ENCODE measurements around the gene FBXL13.

Gene FBXL13

DNA sequence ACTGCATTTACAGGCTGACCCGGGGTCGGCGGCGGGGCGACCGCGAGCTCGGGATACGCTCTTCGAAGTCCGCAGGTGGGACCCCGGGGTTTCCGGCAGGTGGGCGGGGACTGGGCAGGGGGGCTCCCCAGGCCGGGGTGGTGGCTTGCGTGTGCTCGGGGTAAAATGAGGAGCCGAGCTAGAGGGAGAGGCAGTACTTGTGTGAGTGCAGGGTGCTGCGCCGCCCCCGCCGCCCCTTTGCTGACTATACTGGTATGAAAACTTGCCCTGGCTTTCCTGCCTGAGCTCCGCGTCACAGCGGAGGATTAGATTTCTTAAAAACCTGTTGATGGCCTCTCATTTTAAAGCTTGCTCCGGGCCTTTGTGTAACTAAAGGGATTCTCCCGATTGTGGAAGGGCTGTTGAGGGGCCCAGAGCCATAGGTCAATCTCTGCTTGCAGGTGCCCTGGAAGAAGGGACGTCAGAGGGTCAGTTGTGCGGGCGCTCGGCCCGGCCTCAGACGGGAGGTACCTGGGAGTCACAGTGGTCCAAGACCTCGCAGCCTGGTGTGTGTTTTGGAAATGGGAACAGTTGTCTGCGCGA is 832 bp upstream of the FBXL13 start:
- H3K27ac ChIP-seq, result peak overlapping the region; percentile 96
- CTCF ChIA-PET, result interaction anchor here (0.7 kb wide), 1 partner anchor 158 kb away, joined by 3 read pairs; no protein-coding TSS in a partner anchor
- peak; percentile 49 for DNase-seq (ENCODE audit: low spot score)
- POLR2A ChIA-PET (ENCODE audit: low non-redundant PET), result interaction anchor here (0.6 kb wide), 1 partner anchor 166 kb away, joined by 4 read pairs; no protein-coding TSS in a partner anchor
- TF ChIP-seq, protein P1, sequence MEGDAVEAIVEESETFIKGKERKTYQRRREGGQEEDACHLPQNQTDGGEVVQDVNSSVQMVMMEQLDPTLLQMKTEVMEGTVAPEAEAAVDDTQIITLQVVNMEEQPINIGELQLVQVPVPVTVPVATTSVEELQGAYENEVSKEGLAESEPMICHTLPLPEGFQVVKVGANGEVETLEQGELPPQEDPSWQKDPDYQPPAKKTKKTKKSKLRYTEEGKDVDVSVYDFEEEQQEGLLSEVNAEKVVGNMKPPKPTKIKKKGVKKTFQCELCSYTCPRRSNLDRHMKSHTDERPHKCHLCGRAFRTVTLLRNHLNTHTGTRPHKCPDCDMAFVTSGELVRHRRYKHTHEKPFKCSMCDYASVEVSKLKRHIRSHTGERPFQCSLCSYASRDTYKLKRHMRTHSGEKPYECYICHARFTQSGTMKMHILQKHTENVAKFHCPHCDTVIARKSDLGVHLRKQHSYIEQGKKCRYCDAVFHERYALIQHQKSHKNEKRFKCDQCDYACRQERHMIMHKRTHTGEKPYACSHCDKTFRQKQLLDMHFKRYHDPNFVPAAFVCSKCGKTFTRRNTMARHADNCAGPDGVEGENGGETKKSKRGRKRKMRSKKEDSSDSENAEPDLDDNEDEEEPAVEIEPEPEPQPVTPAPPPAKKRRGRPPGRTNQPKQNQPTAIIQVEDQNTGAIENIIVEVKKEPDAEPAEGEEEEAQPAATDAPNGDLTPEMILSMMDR (conservative IDR thresholded peaks at IDR 0.05; ENCODE audit: low read depth), result no peak

DNA sequence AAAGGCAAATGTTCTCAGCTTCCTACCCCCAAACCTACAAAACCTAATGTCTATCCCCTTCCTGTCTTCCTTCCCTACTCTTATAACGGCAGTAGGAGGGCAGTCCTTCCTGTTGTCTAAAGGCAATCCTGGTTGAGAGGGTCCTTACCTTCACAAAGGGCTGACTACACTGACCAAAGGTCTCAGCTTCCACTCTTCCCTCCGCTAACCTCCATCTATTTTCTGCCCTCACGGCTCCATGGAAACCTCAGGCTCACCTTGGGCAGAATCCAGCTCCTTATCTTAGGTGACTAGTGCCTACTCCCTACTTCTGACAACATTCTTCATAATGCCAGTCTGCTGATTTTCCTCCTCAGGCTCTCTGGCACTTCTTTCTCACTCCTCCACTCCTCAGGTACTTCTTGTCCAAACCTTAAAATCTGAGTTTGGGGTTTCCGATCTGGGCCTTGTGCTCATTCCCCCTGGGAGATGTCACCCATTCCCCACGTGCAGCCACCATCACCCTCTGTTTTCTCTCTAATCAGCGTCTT is 542 bp downstream of the FBXL13 start:
- TF ChIP-seq, protein P1 (conservative IDR thresholded peaks at IDR 0.05; ENCODE audit: low read depth), result no peak
- ChIA-PET CTCF (interaction anchor here (0.5 to 1.3 kb wide), 2 partner anchors 12 to 94 kb away, joined by 3 read pairs; no protein-coding TSS in a partner anchor), POLR2A (ENCODE audit: low non-redundant PET) (interaction anchor here (0.5 kb wide), 1 partner anchor 74 kb away, joined by 4 read pairs; no protein-coding TSS in a partner anchor)
- DNase-seq (ENCODE audit: low spot score), result peak; percentile 8
- peak overlapping the region; percentile 96 for H3K27ac ChIP-seq

DNA sequence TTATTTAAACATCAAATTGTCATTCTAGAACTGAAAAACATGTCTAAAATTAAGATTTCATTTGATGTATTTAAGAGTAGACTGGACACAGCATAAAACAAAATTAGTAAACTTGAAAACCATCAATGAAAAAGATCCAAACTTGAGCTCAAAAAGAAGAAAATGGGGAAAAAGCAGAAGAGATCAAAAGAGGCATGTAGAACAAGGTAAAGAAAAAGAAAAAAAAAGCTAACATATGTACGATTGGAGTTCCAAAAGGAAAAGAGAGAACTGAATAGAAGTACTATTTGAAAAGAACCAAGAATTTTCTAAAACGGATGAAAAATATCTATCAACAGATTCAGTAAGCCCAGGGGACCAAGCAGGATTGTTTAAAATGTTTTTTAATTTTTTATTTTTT is 3.6 kb downstream of the FBXL13 start:
- no peak overlapping the region for H3K27ac ChIP-seq
- CTCF ChIA-PET, result interaction anchor here (1.9 kb wide), 1 partner anchor 9 kb away, joined by 11 read pairs; no protein-coding TSS in a partner anchor
- TF ChIP-seq, protein P1 (conservative IDR thresholded peaks at IDR 0.05; ENCODE audit: low read depth), result no peak
- no peak for DNase-seq (ENCODE audit: low spot score)
- POLR2A ChIA-PET (ENCODE audit: low non-redundant PET), result no interaction called here

DNA sequence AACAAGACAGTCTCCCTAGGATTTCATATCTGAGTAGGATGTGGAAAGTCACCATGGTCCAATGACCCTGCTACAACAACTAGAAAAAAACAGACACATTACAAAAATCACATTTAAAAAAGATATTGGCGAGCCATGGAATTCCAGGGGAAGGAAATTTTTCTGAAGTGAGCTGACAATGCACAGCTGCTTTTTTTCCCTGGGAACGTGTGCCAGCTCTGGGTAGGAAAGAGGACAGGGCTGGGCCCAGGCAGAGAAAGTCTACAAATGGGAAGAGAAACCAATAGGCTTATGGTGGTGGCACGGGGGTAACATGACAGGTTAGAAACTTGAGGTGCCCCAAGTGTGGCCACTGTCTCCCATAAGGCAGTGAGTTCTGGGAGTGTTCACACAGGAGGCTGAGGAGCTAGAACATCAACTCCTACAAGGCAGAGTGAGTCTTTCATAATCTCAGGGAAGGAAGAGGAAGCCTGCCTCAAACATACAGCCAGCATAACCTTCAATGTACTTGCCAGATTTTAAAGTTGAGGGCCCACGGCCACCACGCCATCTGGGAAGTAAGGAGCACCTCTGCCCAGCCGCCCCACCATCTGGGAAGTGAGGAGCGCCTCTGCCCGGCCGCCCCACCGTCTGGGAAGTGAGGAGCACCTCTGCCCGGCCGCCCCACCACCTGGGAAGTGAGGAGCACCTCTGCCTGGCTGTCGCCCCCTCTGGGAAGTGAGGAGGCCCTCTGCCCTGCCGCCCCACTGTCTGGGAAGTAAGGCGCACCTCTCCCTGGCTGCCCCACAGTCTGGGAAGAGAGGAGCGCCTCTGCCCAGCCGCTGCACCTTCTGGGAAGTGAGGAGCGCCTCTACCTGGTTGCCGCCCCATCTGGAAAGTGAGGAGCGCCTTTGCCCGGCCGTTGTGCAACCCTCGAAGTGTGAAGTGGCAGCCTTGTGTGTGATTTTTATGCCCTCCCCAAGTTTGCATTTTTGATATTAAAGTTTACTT is 5.9 kb downstream of the FBXL13 start:
- DNase-seq (ENCODE audit: low spot score), result no peak
- TF ChIP-seq, protein P1 (conservative IDR thresholded peaks at IDR 0.05; ENCODE audit: low read depth), result no peak
- ChIA-PET CTCF (no interaction called here), POLR2A (ENCODE audit: low non-redundant PET) (no interaction called here)
- no peak overlapping the region for H3K27ac ChIP-seq

DNA sequence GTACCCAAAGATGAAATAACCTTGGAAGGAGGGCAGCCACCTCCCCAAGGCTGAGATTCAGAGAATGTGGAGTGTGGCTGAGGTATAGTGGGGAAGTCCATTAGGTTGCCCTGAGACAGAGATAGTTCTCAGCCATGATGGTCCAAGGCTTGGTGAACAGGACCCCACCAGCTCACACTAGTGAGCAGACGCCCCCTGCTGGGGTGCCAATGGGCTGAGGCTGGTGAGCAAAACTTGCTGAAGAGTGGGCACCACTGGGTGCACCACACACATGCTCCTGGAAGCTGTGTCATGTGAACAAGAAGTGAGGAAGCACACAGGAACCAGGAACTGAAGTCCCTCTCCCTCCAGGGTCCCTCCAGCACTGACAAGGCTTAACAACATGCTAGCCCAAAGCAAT is 8.9 kb downstream of the FBXL13 start:
- no peak overlapping the region for H3K27ac ChIP-seq
- TF ChIP-seq, protein P1 (conservative IDR thresholded peaks at IDR 0.05; ENCODE audit: low read depth), result peak; percentile 42
- POLR2A ChIA-PET (ENCODE audit: low non-redundant PET), result no interaction called here
- no peak for DNase-seq (ENCODE audit: low spot score)
- CTCF ChIA-PET, result no interaction called here

DNA sequence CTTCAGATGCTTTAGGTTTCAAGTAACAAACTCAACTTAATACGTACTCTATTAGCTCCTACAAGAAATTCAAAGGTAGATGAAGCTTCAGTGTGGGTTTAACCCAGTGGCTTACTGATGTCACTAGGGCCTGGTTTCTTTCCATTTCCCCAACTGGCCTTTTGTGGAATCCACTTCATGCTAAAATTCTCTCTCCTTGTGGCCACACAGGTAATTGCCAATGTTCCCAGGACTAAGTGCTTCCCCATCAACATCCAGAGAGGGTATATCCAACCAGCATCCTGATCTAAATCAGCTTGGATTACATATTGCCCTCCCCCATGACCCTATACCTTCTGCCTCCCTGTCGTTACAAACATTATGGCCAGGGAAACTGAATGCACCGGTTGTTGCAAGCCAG is 10.7 kb downstream of the FBXL13 start:
- POLR2A ChIA-PET (ENCODE audit: low non-redundant PET), result no interaction called here
- no peak overlapping the region for H3K27ac ChIP-seq
- no peak for DNase-seq (ENCODE audit: low spot score)
- CTCF ChIA-PET, result no interaction called here
- TF ChIP-seq, protein P1 (conservative IDR thresholded peaks at IDR 0.05; ENCODE audit: low read depth), result no peak

Measured in RWPE1 (cell line).